Measurements from ENCODE around the gene TMX2.
"Not testable (repeated sequence)": the region's sequence is repeated elsewhere in the genome, so short reads cannot be mapped to it uniquely, and the experiment has no call there.

TMX2 gene

GRCh38 chr11:57668434-57668782, 44.0 kb upstream of the TMX2 start:
- no peak for DNase-seq (ENCODE audit: low spot score)
- TF ChIP-seq CTCF (IDR thresholded peaks at IDR 0.05; ENCODE audit: borderline replicate concordance, control extremely low read depth, extremely low read depth, insufficient read depth, missing control alignments) = no peak

GRCh38 chr11:57674251-57674650, 38.1 kb upstream of the TMX2 start:
- TF ChIP-seq CTCF (IDR thresholded peaks at IDR 0.05; ENCODE audit: borderline replicate concordance, control extremely low read depth, extremely low read depth, insufficient read depth, missing control alignments) = no peak

More at GRCh38 chr11:57668434-57668782, 44.0 kb upstream of the TMX2 start:
- in situ Hi-C loops (cut with MboI; ENCODE audit: low sequenced_read_pairs, unreplicated experiment) = loop anchor here (25.0 kb wide), 2 partner anchors 144 to 844 kb away; partner anchors contain the start of gene OR5B21

GRCh38 chr11:57675176-57675941, 37.0 kb upstream of the TMX2 start:
- in situ Hi-C loops (cut with MboI; ENCODE audit: low sequenced_read_pairs, unreplicated experiment) = no loop called here
- no peak for TF ChIP-seq CTCF (IDR thresholded peaks at IDR 0.05; ENCODE audit: borderline replicate concordance, control extremely low read depth, extremely low read depth, insufficient read depth, missing control alignments)
- no peak for DNase-seq (ENCODE audit: low spot score)

More at GRCh38 chr11:57674251-57674650, 38.1 kb upstream of the TMX2 start:
- in situ Hi-C loops (cut with MboI; ENCODE audit: low sequenced_read_pairs, unreplicated experiment) = loop anchor here (25.0 kb wide), 2 partner anchors 138 to 838 kb away; partner anchors contain the start of gene OR5B21
- DNase-seq (ENCODE audit: low spot score) = no peak

- TF ChIP-seq CTCF (IDR thresholded peaks at IDR 0.05; ENCODE audit: borderline replicate concordance, control extremely low read depth, extremely low read depth, insufficient read depth, missing control alignments) = no peak
- in situ Hi-C loops (cut with MboI; ENCODE audit: low sequenced_read_pairs, unreplicated experiment) = no loop called here
- DNase-seq (ENCODE audit: low spot score) = no peak
Measured at GRCh38 chr11:57679396-57679795, 33.0 kb upstream of the TMX2 start.

GRCh38 chr11:57680552-57680874, 31.9 kb upstream of the TMX2 start:
- in situ Hi-C loops (cut with MboI; ENCODE audit: low sequenced_read_pairs, unreplicated experiment) = no loop called here
- DNase-seq (ENCODE audit: low spot score) = no peak
- TF ChIP-seq CTCF (IDR thresholded peaks at IDR 0.05; ENCODE audit: borderline replicate concordance, control extremely low read depth, extremely low read depth, insufficient read depth, missing control alignments) = no peak

- in situ Hi-C loops (cut with MboI; ENCODE audit: low sequenced_read_pairs, unreplicated experiment) = no loop called here
- no peak for TF ChIP-seq CTCF (IDR thresholded peaks at IDR 0.05; ENCODE audit: borderline replicate concordance, control extremely low read depth, extremely low read depth, insufficient read depth, missing control alignments)
- DNase-seq (ENCODE audit: low spot score) = no peak
Measured at GRCh38 chr11:57681168-57681567, 31.2 kb upstream of the TMX2 start.

GRCh38 chr11:57690474-57690873, 21.9 kb upstream of the TMX2 start:
- in situ Hi-C loops (cut with MboI; ENCODE audit: low sequenced_read_pairs, unreplicated experiment) = not testable (repeated sequence)

More at GRCh38 chr11:57690474-57690873, 21.9 kb upstream of the TMX2 start:
- DNase-seq (ENCODE audit: low spot score) = not testable (repeated sequence)
